AG20443 (cell line): Measurements from ENCODE around the gene ARHGEF26.

Experiments
- DNase-seq: peaks from one replicate; pipeline ENCODE4 v3.0.0; 2012; ENCODE audit warnings: low spot score, mixed read lengths

ARHGEF26 gene

DNA sequence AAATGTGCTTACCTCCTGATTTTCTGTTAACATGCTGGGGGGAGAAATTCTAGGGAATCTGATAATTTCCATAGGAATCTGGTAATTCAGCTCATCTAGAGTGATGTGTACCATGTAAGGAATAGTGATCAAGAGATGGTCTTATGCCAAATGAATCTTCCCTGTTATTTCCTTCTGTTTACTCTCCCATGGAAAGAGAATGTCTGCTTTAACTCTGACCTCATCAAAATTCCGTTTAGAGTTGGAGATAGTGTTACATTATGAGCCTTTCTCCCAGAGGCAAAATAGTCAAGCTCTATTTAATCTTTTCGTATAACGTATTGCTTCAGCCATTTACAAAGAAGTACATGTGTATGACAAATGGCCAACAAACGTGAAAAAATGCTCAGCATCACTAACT, 76.6 kb downstream of the ARHGEF26 start:
- DNase-seq: no peak

GRCh38 chr3:154209499-154209898, 88.3 kb downstream of the ARHGEF26 start:
- DNase-seq: no peak

GRCh38 chr3:154210986-154211385, 89.8 kb downstream of the ARHGEF26 start:
- no peak for DNase-seq

- DNase-seq: peak; percentile 31
Observed at GRCh38 chr3:154214306-154214705, 93.1 kb downstream of the ARHGEF26 start.

DNA sequence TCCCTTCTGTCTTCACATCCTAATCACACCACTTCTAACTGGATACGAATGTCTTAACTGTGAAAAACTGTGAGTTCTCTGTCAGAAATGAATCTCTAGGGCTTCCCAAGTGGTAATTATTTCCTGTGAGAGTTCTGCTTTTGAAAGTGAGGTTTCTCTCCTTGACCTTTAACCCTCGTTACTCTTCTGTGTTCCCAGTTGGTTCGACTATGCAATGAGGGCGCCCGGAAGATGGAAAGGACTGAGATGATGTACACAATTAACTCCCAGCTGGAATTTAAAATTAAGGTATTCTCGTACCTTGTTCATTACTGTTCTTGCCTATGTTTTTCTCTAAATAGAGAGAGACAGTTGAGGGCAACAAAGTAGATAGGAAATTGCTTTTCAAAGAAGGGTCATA, 96.5 kb downstream of the ARHGEF26 start:
- DNase-seq: no peak

DNA sequence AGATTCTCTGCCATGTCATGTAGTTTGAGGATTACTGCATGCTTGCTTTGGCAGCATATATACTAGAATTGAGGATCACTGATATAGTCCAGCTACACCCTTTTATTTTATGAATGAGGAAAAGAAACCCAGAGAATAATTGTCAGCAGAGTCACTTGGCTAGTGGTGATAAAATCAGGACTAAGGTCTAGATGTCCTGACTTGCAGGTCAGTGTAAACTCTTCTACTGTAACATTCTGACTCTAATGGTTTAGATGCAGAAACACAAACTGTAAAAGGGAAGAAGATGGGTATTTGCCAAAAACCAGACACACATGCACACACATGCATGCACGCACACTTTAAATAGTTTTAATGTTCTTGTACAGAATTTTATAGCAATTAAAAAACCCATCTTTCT, 97.5 kb downstream of the ARHGEF26 start:
- no peak for DNase-seq

- DNase-seq: no peak
Observed at GRCh38 chr3:154220462-154220861, 99.3 kb downstream of the ARHGEF26 start.

DNA sequence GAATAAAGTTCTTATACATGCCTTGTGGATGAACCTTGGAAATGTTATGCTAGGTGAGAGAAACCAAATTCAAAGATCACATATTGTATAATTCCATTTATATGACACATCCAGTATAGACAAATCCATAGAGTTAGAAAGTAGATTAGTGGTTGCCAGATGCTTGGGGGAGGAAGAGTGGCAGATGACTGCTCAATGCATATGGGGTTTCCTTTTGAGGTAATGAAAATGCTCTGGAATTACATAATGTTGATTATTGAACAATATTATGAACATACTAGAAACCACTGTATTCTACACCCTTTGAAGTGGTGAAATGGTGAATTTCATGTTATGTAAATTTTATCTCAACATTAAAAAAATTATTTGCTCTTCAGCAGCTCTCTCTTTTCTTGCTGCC, 102.3 kb downstream of the ARHGEF26 start:
- no peak for DNase-seq

DNA sequence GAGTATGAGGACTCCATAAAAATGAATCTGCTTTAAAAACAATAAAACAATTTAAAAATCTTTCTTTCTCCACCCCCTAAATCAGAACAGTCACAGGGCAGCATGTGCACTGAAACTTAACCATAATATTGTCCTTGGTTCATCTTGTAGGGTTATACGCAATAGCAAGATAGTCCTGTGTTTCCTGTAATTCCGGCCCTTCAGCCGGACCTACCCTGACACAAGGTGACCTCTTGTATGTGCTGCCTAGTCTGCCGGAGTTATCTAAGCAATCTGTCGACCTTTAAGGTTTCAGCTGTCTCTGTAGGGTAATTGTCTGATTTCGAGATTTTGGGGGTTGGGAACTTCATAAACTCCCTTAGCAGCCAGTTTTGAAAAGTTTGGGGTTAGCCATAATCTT, 103.2 kb downstream of the ARHGEF26 start:
- no peak for DNase-seq

GRCh38 chr3:154224866-154225265, 103.7 kb downstream of the ARHGEF26 start:
- DNase-seq: no peak

DNA sequence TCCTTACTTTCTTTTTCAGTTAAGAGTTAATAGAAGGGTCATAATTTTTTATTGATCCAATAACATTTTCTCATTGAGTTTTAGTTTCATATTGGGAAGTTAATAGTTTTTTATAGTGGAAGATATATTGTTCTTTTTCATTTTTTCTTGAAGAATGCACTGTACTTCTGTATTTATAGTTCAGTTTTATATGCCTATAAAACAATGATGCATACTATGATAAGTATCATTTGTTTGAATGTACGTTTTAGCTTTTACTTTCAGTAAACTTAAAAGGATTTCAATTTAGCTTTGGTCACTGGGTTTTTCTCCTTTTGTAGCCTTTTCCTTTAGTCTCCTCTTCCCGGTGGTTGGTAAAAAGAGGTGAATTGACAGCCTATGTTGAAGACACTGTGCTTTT, 104.3 kb downstream of the ARHGEF26 start:
- DNase-seq: no peak

- no peak for DNase-seq
Observed at GRCh38 chr3:154227531-154227930, 106.3 kb downstream of the ARHGEF26 start.

DNA sequence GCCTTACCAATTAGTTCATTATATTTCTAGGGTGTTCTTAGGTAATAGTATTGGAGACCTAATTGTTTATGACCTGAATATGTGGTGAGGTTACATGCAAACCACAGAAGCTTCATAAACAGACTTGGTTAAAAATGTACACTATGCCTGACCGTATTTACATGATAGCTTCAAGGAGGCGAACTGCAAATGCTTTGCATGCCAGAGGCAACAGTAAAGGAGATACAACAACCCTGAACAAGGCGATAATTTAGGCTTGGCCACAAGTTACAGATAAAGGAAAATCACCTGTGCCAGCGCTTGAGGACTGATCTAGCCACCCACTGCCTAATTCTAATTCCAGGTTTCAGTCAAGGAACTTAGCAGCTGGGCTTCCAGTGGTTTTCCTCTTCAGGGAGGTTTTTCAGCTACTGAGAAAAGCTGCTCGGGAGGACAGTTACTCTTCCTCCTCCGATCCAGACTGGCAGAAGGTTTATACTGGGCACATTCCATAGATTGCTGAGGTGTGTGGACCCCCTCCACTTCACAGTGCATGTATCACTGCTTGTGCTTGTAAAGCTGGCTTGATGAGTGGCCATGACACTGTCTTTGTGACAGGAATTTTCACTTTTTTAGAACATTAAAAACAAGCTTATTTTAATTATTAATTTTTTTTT, 107.5 kb downstream of the ARHGEF26 start:
- DNase-seq: no peak

- DNase-seq: no peak
Observed at GRCh38 chr3:154229217-154229590, 108.0 kb downstream of the ARHGEF26 start.

DNA sequence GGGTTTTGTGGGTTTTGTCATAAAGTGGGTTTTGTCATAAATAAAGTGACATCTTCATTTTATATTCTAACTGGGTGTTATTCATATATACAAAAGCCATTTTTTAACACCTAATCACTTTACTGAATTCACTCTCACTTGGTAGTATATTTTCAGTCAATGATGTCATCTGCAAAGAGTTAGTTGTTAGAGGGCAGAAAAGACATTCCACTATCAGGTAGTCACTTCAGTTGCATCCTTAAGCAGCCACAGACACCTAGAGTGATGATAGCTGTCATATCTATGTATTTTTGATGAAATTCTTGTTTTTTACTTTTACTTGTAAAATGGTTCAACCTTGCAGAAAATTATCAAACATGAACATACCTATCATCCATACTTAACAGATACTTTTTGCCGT, 114.1 kb downstream of the ARHGEF26 start:
- no peak for DNase-seq

DNA sequence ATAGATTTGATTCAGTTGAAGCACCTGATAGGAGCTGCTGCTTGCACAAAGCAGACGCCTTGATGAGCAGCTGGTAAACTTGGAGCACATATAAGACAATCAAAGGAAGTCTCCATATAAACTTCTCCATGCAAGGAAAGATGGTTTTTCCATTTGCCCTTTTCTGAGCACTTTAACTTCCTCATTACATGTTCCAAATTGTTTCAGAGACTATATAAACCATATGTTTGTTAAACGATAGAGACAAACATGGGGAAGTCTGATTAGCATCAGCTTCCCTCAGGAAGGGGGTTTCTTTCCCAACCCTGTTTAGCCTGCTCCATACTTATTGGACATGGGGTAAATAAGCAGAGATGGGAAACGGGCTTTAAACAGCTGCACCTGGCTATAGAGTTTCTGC, 115.1 kb downstream of the ARHGEF26 start:
- DNase-seq: no peak

DNA sequence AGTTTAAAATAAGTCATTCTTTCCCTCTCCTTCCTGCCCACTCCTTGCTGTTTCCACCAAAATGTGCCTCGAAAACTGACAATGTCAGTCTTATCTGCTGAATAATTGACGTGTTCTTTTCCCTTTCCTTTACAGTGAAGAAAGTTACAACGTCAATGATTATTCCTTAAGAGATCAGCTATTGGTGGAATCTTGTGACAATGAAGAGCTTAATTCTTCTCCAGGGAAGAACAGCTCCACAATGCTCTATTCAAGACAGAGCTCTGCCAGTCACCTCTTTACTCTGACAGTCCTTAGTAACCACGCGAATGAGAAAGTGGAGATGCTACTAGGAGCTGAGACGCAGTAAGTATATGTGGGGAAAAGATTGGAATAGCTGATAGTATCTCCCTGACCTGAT, 119.0 kb downstream of the ARHGEF26 start:
- DNase-seq: no peak

DNA sequence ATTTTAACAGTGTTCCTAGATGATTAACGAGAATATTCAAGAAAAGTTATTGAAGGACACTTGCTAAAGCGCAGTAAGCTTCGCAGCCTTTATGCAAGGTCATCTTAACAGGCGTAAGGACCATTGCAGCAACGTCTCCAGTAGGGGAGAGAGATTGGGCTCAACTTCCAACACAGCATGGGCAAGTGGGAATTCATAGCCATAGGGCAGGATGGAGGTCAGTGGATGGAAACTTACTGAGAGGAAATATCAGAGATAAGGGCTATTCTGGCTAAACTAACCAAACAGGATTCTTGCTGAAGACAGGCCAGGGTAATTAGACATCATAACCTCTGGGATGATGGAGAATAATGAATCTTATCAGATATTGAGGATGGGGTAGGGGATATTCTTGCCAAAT, 120.3 kb downstream of the ARHGEF26 start:
- DNase-seq: no peak

DNA sequence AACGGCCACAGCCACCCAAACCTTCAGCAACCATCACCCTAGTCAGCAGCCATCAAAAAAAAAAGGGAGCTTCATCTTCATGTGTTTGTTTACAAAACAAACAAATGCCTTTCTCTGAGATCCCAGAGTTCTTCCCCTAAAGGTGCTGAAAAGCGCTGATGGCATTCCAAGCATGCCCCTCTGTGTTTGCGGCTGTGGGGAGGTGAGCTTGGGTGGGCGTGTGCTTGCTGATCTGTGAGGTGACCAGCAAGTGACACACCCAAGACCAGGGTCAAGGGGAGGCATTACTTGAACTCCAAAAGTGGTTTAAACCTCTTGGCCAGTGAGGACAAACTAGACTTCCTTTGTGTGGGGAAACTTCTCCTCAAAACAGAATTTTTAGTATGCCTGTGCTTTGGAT, 121.6 kb downstream of the ARHGEF26 start:
- DNase-seq: no peak

GRCh38 chr3:154243353-154243752, 122.2 kb downstream of the ARHGEF26 start:
- peak; percentile 30 for DNase-seq

DNA sequence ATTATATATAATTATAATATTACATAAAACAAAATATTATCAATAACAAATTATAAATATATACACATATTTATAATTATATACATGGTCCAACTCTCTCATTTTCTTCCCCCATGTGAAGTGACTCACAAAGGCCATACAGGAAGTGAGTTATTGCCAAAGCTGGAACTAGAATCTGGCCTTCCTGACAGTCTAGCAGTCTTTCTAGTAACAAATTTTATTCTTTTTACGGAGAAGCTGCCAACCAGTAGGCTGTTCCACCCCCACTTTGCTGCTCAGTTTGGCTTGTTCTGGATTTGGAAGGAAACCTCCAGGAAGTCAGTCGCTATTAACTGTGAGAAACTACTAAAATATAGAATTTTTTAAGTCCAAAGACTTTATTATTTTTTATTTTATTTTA, 123.5 kb downstream of the ARHGEF26 start:
- peak; percentile 14 for DNase-seq

GRCh38 chr3:154247806-154248415, 126.7 kb downstream of the ARHGEF26 start:
- no peak for DNase-seq

GRCh38 chr3:154250291-154250690, 129.1 kb downstream of the ARHGEF26 start:
- no peak for DNase-seq

DNA sequence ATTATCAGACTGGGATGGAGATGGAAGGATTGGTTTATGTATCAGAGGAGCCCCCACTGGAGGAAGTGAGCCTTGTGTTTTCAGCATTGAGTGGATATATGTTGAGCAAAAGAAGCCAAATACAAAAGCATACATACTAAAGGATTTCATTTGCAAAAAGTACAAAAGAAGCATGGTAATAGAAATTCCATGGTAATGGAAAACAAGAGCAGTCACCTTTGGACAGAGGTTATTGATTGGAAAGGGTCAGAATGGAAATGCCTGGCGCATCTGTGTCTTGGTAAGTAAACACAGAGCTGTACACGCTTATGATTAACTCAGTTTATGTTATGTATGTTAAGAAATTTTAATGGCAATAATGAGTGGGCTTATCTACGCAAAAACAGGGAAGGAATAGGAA, 130.4 kb downstream of the ARHGEF26 start:
- DNase-seq: no peak
